ENCODE data around the gene PSMB3. TPM values are rescaled to one million over a fixed set of nuclear protein-coding genes. Genes with fewer than 3 reads are reported as not detected.
A peak's percentile ranks its signal among the peaks of the same experiment; 100 is the strongest.

PSMB3 gene
- polyA plus RNA-seq, 1 donor: 117 TPM

- H3K27ac ChIP-seq (ENCODE audit: low read length): peak overlapping the region; percentile 81
- H3K36me3 ChIP-seq (ENCODE audit: control insufficient read depth, insufficient read depth, low read length): peaks cover 2% of the 10 kb centered on the region
- WGBS (ENCODE audit: insufficient coverage, low lambda C conversion rate): no CpG with 5 or more reads among the region's 5 CpGs
- no peak overlapping the region for H3K4me3 ChIP-seq (ENCODE audit: low read length)
- peaks cover 32% of the 10 kb centered on the region for H3K4me1 ChIP-seq (ENCODE audit: control insufficient read depth, insufficient read depth, low read length)
- H3K27me3 ChIP-seq (ENCODE audit: control insufficient read depth, insufficient read depth, low read length): no peaks in the 10 kb centered on the region
- peak; percentile 64 to 83 for DNase-seq
- H3K9me3 ChIP-seq (ENCODE audit: control insufficient read depth, low read depth, low read length): no peaks in the 10 kb centered on the region
Observed at GRCh38 chr17:38796451-38797157, 44.1 kb downstream of the PSMB3 start.

- no CpG with 5 or more reads among the region's 5 CpGs for WGBS (ENCODE audit: insufficient coverage, low lambda C conversion rate)
- Histone ChIP-seq H3K27me3 (ENCODE audit: control insufficient read depth, insufficient read depth, low read length) (no peaks in the 10 kb centered on the region), H3K4me1 (ENCODE audit: control insufficient read depth, insufficient read depth, low read length) (peaks cover 32% of the 10 kb centered on the region), H3K36me3 (ENCODE audit: control insufficient read depth, insufficient read depth, low read length) (peaks cover 7% of the 10 kb centered on the region), H3K27ac (ENCODE audit: low read length) (peak overlapping the region; percentile 81), H3K9me3 (ENCODE audit: control insufficient read depth, low read depth, low read length) (no peaks in the 10 kb centered on the region), H3K4me3 (ENCODE audit: low read length) (no peak overlapping the region)
- DNase-seq: peak in 1 of 2 donors; percentile 36
Observed at GRCh38 chr17:38797158-38797490, 44.6 kb downstream of the PSMB3 start.

- no CpG with 5 or more reads among the region's 6 CpGs for WGBS (ENCODE audit: insufficient coverage, low lambda C conversion rate)
- Histone ChIP-seq H3K27me3 (ENCODE audit: control insufficient read depth, insufficient read depth, low read length) (no peaks in the 10 kb centered on the region), H3K4me1 (ENCODE audit: control insufficient read depth, insufficient read depth, low read length) (peaks cover 32% of the 10 kb centered on the region), H3K4me3 (ENCODE audit: low read length) (peak overlapping the region; percentile 73), H3K9me3 (ENCODE audit: control insufficient read depth, low read depth, low read length) (no peaks in the 10 kb centered on the region), H3K27ac (ENCODE audit: low read length) (no peak overlapping the region), H3K36me3 (ENCODE audit: control insufficient read depth, insufficient read depth, low read length) (peaks cover 14% of the 10 kb centered on the region)
- peak in 1 of 2 donors; percentile 8 for DNase-seq
Observed at GRCh38 chr17:38797828-38798227, 45.3 kb downstream of the PSMB3 start.

- Histone ChIP-seq H3K4me1 (ENCODE audit: control insufficient read depth, insufficient read depth, low read length) (peaks cover 32% of the 10 kb centered on the region), H3K27ac (ENCODE audit: low read length) (peak overlapping the region; percentile 80), H3K27me3 (ENCODE audit: control insufficient read depth, insufficient read depth, low read length) (no peaks in the 10 kb centered on the region), H3K9me3 (ENCODE audit: control insufficient read depth, low read depth, low read length) (no peaks in the 10 kb centered on the region), H3K4me3 (ENCODE audit: low read length) (peak overlapping the region; percentile 73), H3K36me3 (ENCODE audit: control insufficient read depth, insufficient read depth, low read length) (peaks cover 21% of the 10 kb centered on the region)
- no CpG with 5 or more reads among the region's 53 CpGs for WGBS (ENCODE audit: insufficient coverage, low lambda C conversion rate)
- DNase-seq: peak in 1 of 2 donors; percentile 28
Observed at GRCh38 chr17:38798614-38799500, 46.3 kb downstream of the PSMB3 start.

- Histone ChIP-seq H3K36me3 (ENCODE audit: control insufficient read depth, insufficient read depth, low read length) (peaks cover 27% of the 10 kb centered on the region), H3K27ac (ENCODE audit: low read length) (peak within 1 kb of the TSS; percentile 97), H3K9me3 (ENCODE audit: control insufficient read depth, low read depth, low read length) (no peaks in the 10 kb centered on the region), H3K27me3 (ENCODE audit: control insufficient read depth, insufficient read depth, low read length) (no peaks in the 10 kb centered on the region), H3K4me3 (ENCODE audit: low read length) (peak within 1 kb of the TSS; percentile 73), H3K4me1 (ENCODE audit: control insufficient read depth, insufficient read depth, low read length) (peaks cover 32% of the 10 kb centered on the region)
- WGBS (ENCODE audit: insufficient coverage, low lambda C conversion rate): no CpG with 5 or more reads among the region's 76 CpGs
- DNase-seq: peak; percentile 98 to 99
Observed at GRCh38 chr17:38799501-38800236, 47.1 kb downstream of the PSMB3 start, which contains the start of gene PIP4K2B. TSS of gene PIP4K2B (minus strand) at chr17:38799556. CDS start at chr17:38799424, 132 bp downstream.

GRCh38 chr17:38800237-38800760, 47.8 kb downstream of the PSMB3 start:
- peaks cover 31% of the 10 kb centered on the region for H3K4me1 ChIP-seq (ENCODE audit: control insufficient read depth, insufficient read depth, low read length)
- peak overlapping the region; percentile 97 for H3K27ac ChIP-seq (ENCODE audit: low read length)
- no peaks in the 10 kb centered on the region for H3K27me3 ChIP-seq (ENCODE audit: control insufficient read depth, insufficient read depth, low read length)
- WGBS (ENCODE audit: insufficient coverage, low lambda C conversion rate): 47% methylated on average over 6 of the region's 14 CpGs
- DNase-seq: no peak
- H3K36me3 ChIP-seq (ENCODE audit: control insufficient read depth, insufficient read depth, low read length): peaks cover 30% of the 10 kb centered on the region
- no peaks in the 10 kb centered on the region for H3K9me3 ChIP-seq (ENCODE audit: control insufficient read depth, low read depth, low read length)
- H3K4me3 ChIP-seq (ENCODE audit: low read length): peak overlapping the region; percentile 67

GRCh38 chr17:38809828-38810227, 57.3 kb downstream of the PSMB3 start:
- H3K4me1 ChIP-seq (ENCODE audit: control insufficient read depth, insufficient read depth, low read length): peaks cover 4% of the 10 kb centered on the region
- no peak overlapping the region for H3K27ac ChIP-seq (ENCODE audit: low read length)
- H3K9me3 ChIP-seq (ENCODE audit: control insufficient read depth, low read depth, low read length): no peaks in the 10 kb centered on the region
- no peak overlapping the region for H3K4me3 ChIP-seq (ENCODE audit: low read length)
- WGBS (ENCODE audit: insufficient coverage, low lambda C conversion rate): 100% methylated on average over 2 of the region's 7 CpGs
- DNase-seq: no peak
- H3K36me3 ChIP-seq (ENCODE audit: control insufficient read depth, insufficient read depth, low read length): peaks cover 66% of the 10 kb centered on the region
- H3K27me3 ChIP-seq (ENCODE audit: control insufficient read depth, insufficient read depth, low read length): no peaks in the 10 kb centered on the region

Other genes with a start within 250 kb of the PSMB3 start
- 7.6 TPM for gene SRCIN1, start 146.8 kb upstream of the PSMB3 start, polyA plus RNA-seq
- gene EPOP, start 77.8 kb upstream of the PSMB3 start, polyA plus RNA-seq: 0.57 TPM
- 98.2 TPM for gene MLLT6, start 47.5 kb upstream of the PSMB3 start, polyA plus RNA-seq
- gene CISD3, start 22.4 kb upstream of the PSMB3 start, polyA plus RNA-seq: 47.7 TPM
- gene PCGF2, start 4.4 kb upstream of the PSMB3 start, polyA plus RNA-seq: 27.7 TPM
- 33.4 TPM for gene PIP4K2B, start 46.8 kb downstream of the PSMB3 start, polyA plus RNA-seq
- 20.1 TPM for gene CWC25, start 72.6 kb downstream of the PSMB3 start, polyA plus RNA-seq
- gene RPL23, start 101.0 kb downstream of the PSMB3 start, polyA plus RNA-seq: 2,763 TPM
- 244 TPM for gene LASP1, start 117.3 kb downstream of the PSMB3 start, polyA plus RNA-seq
- not detected for gene FBXO47, start 214.7 kb downstream of the PSMB3 start, polyA plus RNA-seq